ENCODE measurements around the gene MB. TPM values are rescaled to one million over a fixed set of nuclear protein-coding genes. Genes with fewer than 3 reads are reported as not detected.

MB gene
- polyA plus RNA-seq, 1 donor from 2014 or later = 0.51 TPM

GRCh38 chr22:35663371-35663770, 46.2 kb upstream of the MB start:
- Histone ChIP-seq H3K4me3 (ENCODE audit: low read length) (no peak overlapping the region), H3F3A (ENCODE audit: insufficient read depth, low read length, poor library complexity, severe bottlenecking) (no peaks in the 10 kb centered on the region), H3K9ac (ENCODE audit: low read length) (no peak overlapping the region), H4K20me1 (ENCODE audit: insufficient read depth) (no peaks in the 10 kb centered on the region), H3K36me3 (ENCODE audit: insufficient read depth, low read length) (no peaks in the 10 kb centered on the region), H3K79me2 (replicated peaks; ENCODE audit: insufficient read depth, low read length) (no peaks in the 10 kb centered on the region), H3K9me3 (ENCODE audit: low read length) (no peaks in the 10 kb centered on the region), H3K9me2 (ENCODE audit: insufficient read depth, low read length) (no peaks in the 10 kb centered on the region), H3K27ac (ENCODE audit: low read length) (no peak overlapping the region), H2AFZ (ENCODE audit: low read depth, low read length) (no peak overlapping the region), H3K4me2 (ENCODE audit: low read length) (no peak overlapping the region), H3K27me3 (ENCODE audit: insufficient read depth, low read depth, low read length) (no peaks in the 10 kb centered on the region)
- TF ChIP-seq REST (IDR thresholded peaks at IDR 0.05; ENCODE audit: borderline replicate concordance) (no peak), RAD21 (conservative IDR thresholded peaks at IDR 0.05) (no peak)

DNA sequence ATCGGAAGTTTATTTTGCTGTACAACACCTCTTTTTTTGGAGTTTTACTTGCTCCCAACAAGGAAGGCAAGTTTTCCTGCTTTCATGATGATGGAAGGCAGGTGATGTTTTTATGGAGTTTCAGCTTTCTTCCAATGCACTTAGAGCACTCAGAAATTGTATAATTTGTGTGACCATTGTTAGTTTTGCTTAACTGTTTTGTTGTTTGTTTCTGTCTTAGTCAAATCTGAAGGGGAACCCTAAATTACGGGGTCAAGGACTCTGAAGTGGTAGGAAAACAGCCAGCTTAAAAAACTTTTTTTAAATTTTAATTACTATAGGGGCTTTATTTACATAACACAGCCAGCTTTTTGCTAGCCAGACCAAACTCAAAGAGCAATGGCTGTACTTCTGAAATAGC, 45.8 kb upstream of the MB start:
- TF ChIP-seq SMC3 (conservative IDR thresholded peaks at IDR 0.05; ENCODE audit: poor library complexity) (no peak), REST (IDR thresholded peaks at IDR 0.05; ENCODE audit: borderline replicate concordance) (no peak), RAD21 (conservative IDR thresholded peaks at IDR 0.05) (no peak), EZH2 (IDR thresholded peaks at IDR 0.05; ENCODE audit: borderline replicate concordance, insufficient read depth, low read length, poor library complexity, severe bottlenecking) (no peak), EP300 (conservative IDR thresholded peaks at IDR 0.05; ENCODE audit: poor library complexity, severe bottlenecking) (no peak), POLR2AphosphoS5 (IDR thresholded peaks at IDR 0.05) (no peak)
- TF ChIP-seq, protein P1, sequence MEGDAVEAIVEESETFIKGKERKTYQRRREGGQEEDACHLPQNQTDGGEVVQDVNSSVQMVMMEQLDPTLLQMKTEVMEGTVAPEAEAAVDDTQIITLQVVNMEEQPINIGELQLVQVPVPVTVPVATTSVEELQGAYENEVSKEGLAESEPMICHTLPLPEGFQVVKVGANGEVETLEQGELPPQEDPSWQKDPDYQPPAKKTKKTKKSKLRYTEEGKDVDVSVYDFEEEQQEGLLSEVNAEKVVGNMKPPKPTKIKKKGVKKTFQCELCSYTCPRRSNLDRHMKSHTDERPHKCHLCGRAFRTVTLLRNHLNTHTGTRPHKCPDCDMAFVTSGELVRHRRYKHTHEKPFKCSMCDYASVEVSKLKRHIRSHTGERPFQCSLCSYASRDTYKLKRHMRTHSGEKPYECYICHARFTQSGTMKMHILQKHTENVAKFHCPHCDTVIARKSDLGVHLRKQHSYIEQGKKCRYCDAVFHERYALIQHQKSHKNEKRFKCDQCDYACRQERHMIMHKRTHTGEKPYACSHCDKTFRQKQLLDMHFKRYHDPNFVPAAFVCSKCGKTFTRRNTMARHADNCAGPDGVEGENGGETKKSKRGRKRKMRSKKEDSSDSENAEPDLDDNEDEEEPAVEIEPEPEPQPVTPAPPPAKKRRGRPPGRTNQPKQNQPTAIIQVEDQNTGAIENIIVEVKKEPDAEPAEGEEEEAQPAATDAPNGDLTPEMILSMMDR (IDR thresholded peaks at IDR 0.05; ENCODE audit: poor library complexity, severe bottlenecking) = no peak
- no peaks in the 10 kb centered on the region for H4K20me1 ChIP-seq (ENCODE audit: insufficient read depth)
- H3K9me3 ChIP-seq (ENCODE audit: low read length) = no peaks in the 10 kb centered on the region
- H3K27ac ChIP-seq (ENCODE audit: low read length) = no peak overlapping the region
- no peaks in the 10 kb centered on the region for H3K36me3 ChIP-seq (ENCODE audit: insufficient read depth, low read length)
- H3F3A ChIP-seq (ENCODE audit: insufficient read depth, low read length, poor library complexity, severe bottlenecking) = no peaks in the 10 kb centered on the region
- no peaks in the 10 kb centered on the region for H3K9me2 ChIP-seq (ENCODE audit: insufficient read depth, low read length)
- no peak overlapping the region for H3K9ac ChIP-seq (ENCODE audit: low read length)
- H3K79me2 ChIP-seq (replicated peaks; ENCODE audit: insufficient read depth, low read length) = no peaks in the 10 kb centered on the region
- H2AFZ ChIP-seq (ENCODE audit: low read depth, low read length) = no peak overlapping the region
- no peaks in the 10 kb centered on the region for H3K27me3 ChIP-seq (ENCODE audit: insufficient read depth, low read depth, low read length)
- no peak overlapping the region for H3K4me2 ChIP-seq (ENCODE audit: low read length)
- H3K4me3 ChIP-seq (ENCODE audit: low read length) = no peak overlapping the region

All from neural cell (in vitro differentiated cells).